A549 (cell line): ENCODE data around the gene PAX3. TPM values are rescaled to one million over a fixed set of nuclear protein-coding genes. Genes with fewer than 3 reads are reported as not detected.

ENCODE experiments used
- ATAC-seq, 2 experiments: fragments of 200-7000 bp in 1 of 2; fragments of >200 bp in 1 of 2; cut with Nextera tagmentation in 1 of 2; cut with Tn5 transposase in 1 of 2; 3 replicates each; pipeline versions ENCODE4 v1.8.0 to v1.9.1; 2018 to 2020; ENCODE audit warnings: mild to moderate bottlenecking in 1 of 2, moderate library complexity in 1 of 2
- CTCF ChIA-PET: fragments of 300-600 bp; sonication (Branson Sonifier 250); formaldehyde crosslinking; extraction: SDS; loops from one replicate; lab custom pipeline; 2021; ENCODE audit warnings: antibody characterized with exemption, inconsistent platforms; lab: Yijun Ruan, JAX
- POLR2A ChIA-PET: fragments of 350-600 bp; formaldehyde crosslinking; extraction: SDS; loops from one replicate; lab custom pipeline; 2021; ENCODE audit warnings: antibody characterized with exemption, inconsistent platforms; lab: Yijun Ruan, JAX
- DNase-seq, 2 experiments: peaks; one replicate each; pipeline versions ENCODE4 v3.0.0 to v3.0.0-alpha.2; 2011 to 2016; ENCODE audit warnings: low read depth in 1 of 2, low spot score in 1 of 2
- FAIRE-seq: peaks from 2 replicates; lab custom pipeline; 2011; peaks lifted over from hg19 to GRCh38; lab: Jason Lieb, UNC
- H3K27ac ChIP-seq, 2 experiments: fragments of >200 bp; sonication (Bioruptor Twin); formaldehyde crosslinking; 3 replicates each; pipeline ENCODE4 v1.5.1; 2016 to 2017
- H3K4me1 ChIP-seq: fragments of >200 bp; sonication (Bioruptor Twin); formaldehyde crosslinking; 3 replicates; pipeline ENCODE4 v1.6.1; 2016
- H3K4me2 ChIP-seq: fragments of >200 bp; sonication (Bioruptor Twin); formaldehyde crosslinking; 3 replicates; pipeline ENCODE4 v1.6.1; 2016
- H3K4me3 ChIP-seq: fragments of >200 bp; sonication (Bioruptor Twin); formaldehyde crosslinking; 3 replicates; pipeline ENCODE4 v1.5.1; 2016
- H3K9me3 ChIP-seq: fragments of >200 bp; sonication (Bioruptor Twin); formaldehyde crosslinking; 3 replicates; pipeline ENCODE4 v1.6.1; 2016
- CBX8 ChIP-seq: fragments of 200-600 bp; sonication (generic); IDR thresholded peaks from 2 replicates; pipeline ENCODE4 v1.6.1; 2016
- CHD2 ChIP-seq: fragments of 150-350 bp; IDR thresholded peaks from 2 replicates; pipeline ENCODE4 v1.6.1; 2014; ENCODE audit warnings: low read length; ENCODE audit not compliant: partially characterized antibody
- CHD4 ChIP-seq: fragments of 200-600 bp; sonication (generic); IDR thresholded peaks from 2 replicates; pipeline ENCODE4 v1.6.1; 2016; ENCODE audit warnings: antibody characterized with exemption, mild to moderate bottlenecking, borderline replicate concordance
- CTCF ChIP-seq: fragments of >200 bp; sonication (Bioruptor Twin); formaldehyde crosslinking; IDR thresholded peaks from 3 replicates; pipeline ENCODE4 v1.5.1; 2016
- EHF ChIP-seq: fragments of 250-450 bp; sonication (Bioruptor Pico); IDR thresholded peaks from 2 replicates; pipeline ENCODE4 v1.5.0; 2020; ENCODE audit warnings: mild to moderate bottlenecking
- EP300 ChIP-seq, 2 experiments: fragments of >200 bp; sonication (Bioruptor Twin); formaldehyde crosslinking; IDR thresholded peaks; 2 replicates in 1 of 2; 3 replicates in 1 of 2; pipeline ENCODE4 v1.6.1; 2016 to 2017
- GATA3 ChIP-seq: IDR thresholded peaks from 2 replicates; pipeline ENCODE4 v1.6.1; 2012; ENCODE audit warnings: borderline replicate concordance
- HDAC2 ChIP-seq: fragments of 200-600 bp; sonication (generic); IDR thresholded peaks from 2 replicates; pipeline ENCODE4 v1.6.1; 2016
- HEYL ChIP-seq: fragments of 250-450 bp; sonication (Bioruptor Pico); IDR thresholded peaks from 2 replicates; pipeline ENCODE4 v1.8.0; 2021; ENCODE audit warnings: mild to moderate bottlenecking, moderate library complexity
- HMGXB4 ChIP-seq: fragments of 250-450 bp; sonication (Bioruptor Pico); IDR thresholded peaks from 2 replicates; pipeline ENCODE4 v1.5.0; 2021; ENCODE audit warnings: mild to moderate bottlenecking, moderate library complexity, borderline replicate concordance
- HOXA7 ChIP-seq: fragments of 250-450 bp; sonication (Bioruptor Pico); IDR thresholded peaks from 2 replicates; pipeline ENCODE4 v1.5.0; 2020; ENCODE audit warnings: mild to moderate bottlenecking, moderate library complexity
- HOXB13 ChIP-seq: fragments of 250-450 bp; sonication (Bioruptor Pico); IDR thresholded peaks from 2 replicates; pipeline ENCODE4 v1.5.0; 2020; ENCODE audit warnings: low read depth, mild to moderate bottlenecking, moderate library complexity
- JUNB ChIP-seq: fragments of >200 bp; sonication (Bioruptor Twin); formaldehyde crosslinking; IDR thresholded peaks from 2 replicates; pipeline ENCODE4 v1.6.1; 2016
- KDM1A ChIP-seq: fragments of 200-600 bp; sonication (generic); IDR thresholded peaks from 2 replicates; pipeline ENCODE4 v1.6.1; 2016; ENCODE audit warnings: low read depth, mild to moderate bottlenecking
- MAFK ChIP-seq: fragments of 450-650 bp; IDR thresholded peaks from 2 replicates; pipeline ENCODE4 v1.6.1; 2014; ENCODE audit not compliant: partially characterized antibody
- MAX ChIP-seq: IDR thresholded peaks from 2 replicates; pipeline ENCODE4 v1.6.1; 2012
- MAZ ChIP-seq: fragments of 150-350 bp; IDR thresholded peaks from 2 replicates; pipeline ENCODE4 v1.6.1; 2014; ENCODE audit warnings: antibody characterized with exemption, low read depth, low read length, borderline replicate concordance
- NPAS2 ChIP-seq: fragments of 250-450 bp; sonication (Bioruptor Pico); IDR thresholded peaks from 2 replicates; pipeline ENCODE4 v1.8.0; 2022; ENCODE audit warnings: mild to moderate bottlenecking, moderate library complexity, borderline replicate concordance
- NR3C1 ChIP-seq: fragments of >200 bp; sonication (Bioruptor Twin); formaldehyde crosslinking; IDR thresholded peaks from 3 replicates; pipeline ENCODE4 v1.6.1; 2017
- RARB ChIP-seq: fragments of 250-450 bp; sonication (Bioruptor Pico); IDR thresholded peaks from 2 replicates; pipeline ENCODE4 v1.8.0; 2021; ENCODE audit warnings: mild to moderate bottlenecking, moderate library complexity
- RFX5 ChIP-seq: fragments of 450-650 bp; IDR thresholded peaks from 2 replicates; pipeline ENCODE4 v1.7.1; 2014; ENCODE audit warnings: antibody characterized with exemption, mild to moderate bottlenecking, moderate library complexity
- SMC3 ChIP-seq: fragments of >200 bp; sonication (Bioruptor Twin); formaldehyde crosslinking; IDR thresholded peaks from 3 replicates; pipeline ENCODE4 v1.6.1; 2018; ENCODE audit warnings: inconsistent platforms
- SREBF2 ChIP-seq: fragments of 450-650 bp; IDR thresholded peaks from 2 replicates; pipeline ENCODE4 v1.6.1; 2014; ENCODE audit warnings: mild to moderate bottlenecking, moderate library complexity
- ZC3H11A ChIP-seq: fragments of 450-650 bp; IDR thresholded peaks from 2 replicates; pipeline ENCODE4 v1.6.1; 2014; ENCODE audit warnings: antibody characterized with exemption, mild to moderate bottlenecking
- ZFP36 ChIP-seq: fragments of 450-650 bp; IDR thresholded peaks from 2 replicates; pipeline ENCODE4 v1.6.1; 2014; ENCODE audit warnings: borderline replicate concordance; ENCODE audit not compliant: partially characterized antibody
- ZSCAN20 ChIP-seq: fragments of 250-450 bp; sonication (Bioruptor Pico); IDR thresholded peaks from 2 replicates; pipeline ENCODE4 v1.8.0; 2022; ENCODE audit warnings: mild to moderate bottlenecking, moderate library complexity
- WGBS: methylation state at CpG from one replicate; pipeline ENCODE4 v1.1.6; 2017; ENCODE audit errors: missing lambda C conversion rate; 5-methylcytosine and 5-hydroxymethylcytosine counted together
- polyA plus RNA-seq, 4 experiments: library from polyadenylated mRNA; depleted of rRNA in 3 of 4; stranded (reverse); fragments of >200 nt; fragmentation: RNase III in 1 of 4; extraction: RNeasy Plus Mini Kit Qiagen cat#74134 plus additional on column Dnase treatment in 1 of 4; gene quantifications; 2 replicates in 3 of 4; 3 replicates in 1 of 4; pipeline ENCODE4 v1.2.3, GENCODE V29; 2011 to 2017

PAX3 gene
- polyA plus RNA-seq, 2 of the 4 experiments (the other 2 are of a cell fraction): not detected

GRCh38 chr2:222333397-222333796 is 34.6 kb upstream of the PAX3 start:
- Histone ChIP-seq H3K4me3 (no peak overlapping the region), H3K4me1 (no peaks in the 10 kb centered on the region), H3K27ac (no peak overlapping the region), H3K9me3 (peaks cover 6% of the 10 kb centered on the region; the same call in 2 of the 3 replicates), H3K4me2 (no peak overlapping the region)
- ATAC-seq (no peak), FAIRE-seq (no peak), DNase-seq (no peak)
- no peak for TF ChIP-seq HDAC2
- TF ChIP-seq RFX5: no peak
- no peak for TF ChIP-seq EHF
- TF ChIP-seq NR3C1: no peak
- no peak for TF ChIP-seq ZFP36
- no peak for TF ChIP-seq CHD2
- TF ChIP-seq CHD4: no peak
- no peak for TF ChIP-seq GATA3
- TF ChIP-seq ZSCAN20 (CRISPR knock-in tag): no peak
- no peak for TF ChIP-seq HOXA7 (CRISPR knock-in tag)
- TF ChIP-seq CTCF: no peak
- TF ChIP-seq ZC3H11A: no peak
- no peak for TF ChIP-seq HOXB13 (CRISPR knock-in tag)
- no peak for TF ChIP-seq JUNB
- TF ChIP-seq SREBF2: no peak
- ChIA-PET CTCF (interaction anchor here (1.7 kb wide), 1 partner anchor 15 kb away, joined by 3 read pairs; no protein-coding TSS in a partner anchor), POLR2A (no interaction called here)
- 7% methylated on average over 2 of the region's 2 CpGs for WGBS

GRCh38 chr2:222332116-222332515 is 33.3 kb upstream of the PAX3 start:
- TF ChIP-seq MAFK (no peak), JUNB (no peak), ZC3H11A (no peak), HMGXB4 (CRISPR knock-in tag) (no peak), SMC3 (no peak), RARB (CRISPR knock-in tag) (no peak), MAZ (no peak), EP300 (IDR thresholded peaks at IDR 0.05) (no peak), CHD4 (no peak), NPAS2 (CRISPR knock-in tag) (no peak), MAX (no peak), CBX8 (no peak), HEYL (CRISPR knock-in tag) (no peak), SREBF2 (no peak), KDM1A (no peak)
- TF ChIP-seq, all 56 proteins: peak for 0
- Histone ChIP-seq H3K27ac (no peak overlapping the region), H3K9me3 (peaks cover 6% of the 10 kb centered on the region; the same call in 2 of the 3 replicates), H3K4me3 (no peak overlapping the region), H3K4me2 (no peak overlapping the region), H3K4me1 (no peaks in the 10 kb centered on the region)
- DNase-seq (no peak), FAIRE-seq (no peak), ATAC-seq (no peak)
- 23% methylated on average over 4 of the region's 4 CpGs for WGBS
- POLR2A ChIA-PET: no interaction called here
- CTCF ChIA-PET: interaction anchor here (1.0 to 1.7 kb wide), 2 partner anchors 12 to 14 kb away, joined by 3 read pairs; a partner anchor contains a TSS
